GM18526 (cell line): ENCODE results near the gene TENM4.

ENCODE experiments used
- POLR2A ChIP-seq: IDR thresholded peaks from 3 replicates; pipeline ENCODE4 v1.6.1; 2011; ENCODE audit not compliant: insufficient read length; ENCODE audit errors: extremely low read depth

Gene TENM4

DNA sequence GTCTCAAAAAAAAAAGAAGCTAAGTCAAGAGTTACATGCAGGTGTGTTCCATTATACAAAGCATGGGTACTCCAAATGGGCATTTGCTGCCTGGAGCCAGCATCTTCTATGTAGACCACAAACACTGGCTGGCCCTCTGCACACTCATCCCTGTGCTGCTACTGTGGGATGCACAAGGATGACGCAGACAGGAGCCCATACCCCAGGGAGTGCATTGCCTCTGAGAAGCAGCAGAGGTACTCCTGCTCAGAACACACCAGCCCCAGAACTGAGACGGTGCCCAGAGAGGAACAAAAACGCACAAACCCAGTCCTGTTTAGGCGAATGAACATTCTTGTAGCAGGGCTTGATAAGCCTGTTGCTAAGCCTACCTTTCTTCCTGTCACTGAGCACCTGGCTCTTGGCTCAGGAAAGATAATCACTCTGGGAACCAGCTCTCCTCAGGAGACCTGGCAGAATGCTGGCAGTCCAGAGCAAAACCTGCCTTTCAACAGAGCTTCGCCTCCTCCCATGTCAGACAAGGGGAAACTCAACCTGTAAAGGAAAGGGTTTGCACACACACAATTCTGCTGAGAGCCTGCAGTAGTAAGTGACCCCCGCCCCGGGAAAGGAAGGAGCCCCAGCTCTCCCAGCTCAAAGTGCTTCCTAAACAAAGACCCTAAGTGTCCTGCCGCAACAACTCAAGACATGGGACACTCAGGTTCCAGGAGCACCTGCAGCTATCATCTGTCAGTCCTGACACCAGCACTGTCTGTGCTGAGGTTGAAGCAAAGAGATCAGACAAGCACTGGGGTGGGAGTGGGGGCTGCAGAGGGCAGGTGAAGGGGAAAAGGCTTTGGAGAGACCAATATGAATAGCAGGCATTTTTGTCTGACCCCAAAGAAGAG lies 145.7 kb downstream of the TENM4 start:
- no peak for TF ChIP-seq POLR2A

GRCh38 chr11:79291948-79292347 lies 148.9 kb downstream of the TENM4 start:
- TF ChIP-seq POLR2A: no peak

DNA sequence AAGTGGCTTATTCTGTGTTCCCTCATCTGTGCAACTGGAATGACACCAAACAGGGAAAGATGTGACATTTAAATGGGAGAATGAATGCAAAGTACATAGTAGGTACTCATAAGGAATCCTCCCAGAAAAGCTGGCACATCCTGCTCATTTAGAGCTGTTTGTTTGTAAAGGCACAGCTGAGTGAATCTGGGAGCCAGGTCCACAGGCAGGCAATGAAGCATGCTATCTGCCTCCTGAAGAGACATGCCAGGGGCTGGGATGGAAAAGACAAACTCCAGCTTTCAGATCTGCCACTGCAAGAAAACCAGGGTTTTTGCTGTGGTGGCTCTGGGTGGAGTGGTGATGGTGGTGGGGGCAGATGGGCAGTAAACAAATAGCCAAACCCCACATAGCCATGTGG lies 150.1 kb downstream of the TENM4 start:
- no peak for TF ChIP-seq POLR2A

DNA sequence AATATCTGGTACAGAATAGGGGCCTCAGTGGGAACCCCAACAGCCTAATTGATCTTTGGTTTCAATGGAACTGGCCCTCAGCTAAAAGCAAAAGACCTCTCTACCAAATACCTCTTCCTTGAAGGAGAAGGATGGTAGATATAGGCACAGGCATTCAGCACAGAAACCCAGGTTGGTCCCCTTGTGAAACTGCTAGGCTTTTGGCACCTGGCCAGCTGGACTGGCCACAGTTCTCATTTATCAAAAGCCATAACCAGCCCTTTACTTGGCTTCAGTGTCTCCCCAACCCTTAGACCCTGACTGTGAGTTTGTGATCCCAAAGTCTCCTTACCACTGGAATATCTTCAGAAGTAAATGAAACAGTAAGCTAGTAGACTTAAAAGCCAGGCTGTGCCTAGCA lies 152.9 kb downstream of the TENM4 start:
- TF ChIP-seq POLR2A: no peak

- TF ChIP-seq POLR2A: no peak
Observed at GRCh38 chr11:79285756-79286155, 155.1 kb downstream of the TENM4 start.

GRCh38 chr11:79276736-79277325 lies 164.0 kb downstream of the TENM4 start:
- TF ChIP-seq POLR2A: no peak

DNA sequence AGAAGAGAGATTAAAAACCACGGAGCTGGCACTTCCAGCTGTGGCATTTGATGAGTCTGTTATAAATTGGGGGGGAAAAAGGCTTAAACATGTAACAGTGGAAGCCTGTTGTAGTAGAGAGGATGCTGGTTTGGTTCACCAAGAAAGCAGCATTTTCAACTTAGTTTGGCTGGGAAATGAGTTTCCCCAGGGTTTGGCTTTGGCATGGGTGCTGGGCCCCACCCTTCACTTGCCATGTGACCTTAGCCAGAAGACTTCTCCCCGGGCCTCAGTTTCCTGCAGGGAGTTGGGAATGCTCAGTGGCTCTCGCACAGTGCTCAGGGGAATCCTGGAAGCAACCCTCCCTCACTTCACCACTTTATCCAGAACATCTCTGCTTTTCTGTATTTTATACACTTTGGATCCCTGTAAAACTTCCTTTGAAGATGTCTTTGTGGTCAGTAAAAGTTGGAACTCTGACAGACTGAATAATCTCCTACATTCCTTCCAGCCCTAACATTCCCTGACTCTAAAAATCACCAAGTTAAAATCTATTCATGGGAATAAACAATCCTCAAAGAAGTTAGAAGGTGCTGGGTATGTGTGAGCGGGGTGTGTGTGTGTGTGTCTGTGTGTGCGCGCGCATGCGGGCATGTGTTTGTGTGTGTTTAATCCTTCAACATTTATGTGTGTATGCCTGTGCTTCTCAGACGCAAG lies 166.0 kb downstream of the TENM4 start:
- no peak for TF ChIP-seq POLR2A

- TF ChIP-seq POLR2A: no peak
Observed at GRCh38 chr11:79273781-79274180, 167.0 kb downstream of the TENM4 start.

DNA sequence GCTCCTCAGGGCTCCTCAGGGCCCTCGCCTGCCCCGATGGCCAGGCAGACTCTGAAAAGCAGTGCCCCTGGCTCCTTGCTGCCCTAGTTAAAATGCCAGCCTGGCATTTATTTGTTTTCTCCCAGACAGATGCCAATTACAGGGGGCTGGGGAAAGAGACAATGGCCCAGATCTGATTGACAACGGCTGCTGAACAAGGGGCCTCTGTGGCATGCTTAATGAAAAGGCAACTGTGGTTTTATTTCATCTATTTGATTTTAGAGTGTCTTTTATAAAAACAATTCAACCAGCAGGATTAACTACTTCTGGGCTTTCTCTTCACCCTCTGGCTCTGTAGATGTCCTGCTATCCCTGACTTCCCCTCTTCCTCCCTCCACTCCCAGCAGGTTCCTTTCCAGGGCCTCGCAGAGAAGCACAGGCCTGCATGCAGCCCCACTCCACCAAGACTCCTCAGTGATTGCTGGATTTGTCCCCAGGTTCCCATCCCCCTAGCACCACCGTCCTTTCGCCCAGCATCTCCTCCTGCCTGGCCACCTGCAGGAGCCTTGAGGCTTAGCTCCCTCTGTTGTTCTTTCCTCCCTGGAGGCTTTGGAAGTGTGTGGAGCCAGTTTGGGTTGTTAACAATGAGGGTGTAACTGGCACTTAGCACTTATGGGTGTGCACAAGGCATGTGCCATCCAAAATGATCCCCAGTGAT lies 171.1 kb downstream of the TENM4 start:
- TF ChIP-seq POLR2A: no peak

DNA sequence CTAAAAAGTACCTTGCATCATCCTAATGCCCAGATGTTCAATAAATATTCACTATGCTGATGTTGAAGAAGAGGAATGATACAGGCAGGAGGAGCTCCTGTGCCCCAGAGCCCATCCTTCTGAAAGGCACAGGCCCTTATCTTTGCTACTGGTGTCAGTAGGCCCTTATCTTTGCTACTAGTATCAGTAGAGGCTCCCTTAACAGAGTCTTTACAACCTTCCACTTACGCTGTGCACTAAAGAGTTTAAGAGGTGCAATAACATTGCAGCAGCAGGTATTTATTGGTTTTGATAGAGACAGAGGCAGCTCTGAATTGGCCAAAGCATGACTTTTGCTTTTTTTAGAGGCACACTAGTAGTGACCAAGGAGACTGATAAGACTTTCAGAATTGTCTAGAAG lies 174.4 kb downstream of the TENM4 start:
- no peak for TF ChIP-seq POLR2A

GRCh38 chr11:79265756-79266322 lies 175.0 kb downstream of the TENM4 start:
- TF ChIP-seq POLR2A: no peak

GRCh38 chr11:79264284-79264683 lies 176.5 kb downstream of the TENM4 start:
- TF ChIP-seq POLR2A: no peak

DNA sequence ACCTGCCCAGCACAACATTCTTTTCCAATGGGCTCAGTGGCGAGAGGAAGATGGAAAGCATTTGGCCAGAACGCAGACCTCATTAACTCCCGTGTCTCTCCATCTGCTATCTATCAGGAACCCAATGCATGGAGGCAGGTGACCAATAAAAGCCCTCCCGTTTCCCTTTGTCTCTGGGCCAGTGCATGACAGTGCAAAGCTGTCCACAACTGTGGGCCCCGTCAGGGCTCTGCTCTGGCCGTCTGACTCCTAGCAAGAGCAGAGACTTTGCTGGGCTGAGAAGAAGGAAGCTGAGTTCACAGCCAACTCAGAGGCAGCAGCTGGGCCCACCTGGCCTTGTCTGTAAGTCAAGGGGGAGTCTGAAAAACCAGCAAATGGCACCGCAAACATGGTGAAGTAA lies 177.8 kb downstream of the TENM4 start:
- no peak for TF ChIP-seq POLR2A

GRCh38 chr11:79262221-79262620 lies 178.6 kb downstream of the TENM4 start:
- TF ChIP-seq POLR2A: no peak

GRCh38 chr11:79261684-79262083 lies 179.1 kb downstream of the TENM4 start:
- no peak for TF ChIP-seq POLR2A
